Measurements from ENCODE around the gene CIROP. TPM values are rescaled to one million over a fixed set of nuclear protein-coding genes. Genes with fewer than 3 reads are reported as not detected.

CIROP gene
- total RNA-seq, 4 donors from 2014 or later = 0.38 TPM; not detected in 3

- DNase-seq = no peak
These were observed 659 bp downstream of the CIROP start for GRCh38 chr14:23104070-23104590.

GRCh38 chr14:23103581-23103980, 1.2 kb downstream of the CIROP start:
- intact Hi-C loops (cut with DNase I) = no loop called here

More at GRCh38 chr14:23104070-23104590, 659 bp downstream of the CIROP start:
- H3K9me3 ChIP-seq = no peaks in the 10 kb centered on the region
- H3K36me3 ChIP-seq = peaks cover 0 to 4% (median 0%) of the 10 kb centered on the region in 3 donors
- TF ChIP-seq CTCF (IDR thresholded peaks at IDR 0.05) (no peak), POLR2A (IDR thresholded peaks at IDR 0.05) (no peak)
- no peak overlapping the region for H3K4me3 ChIP-seq
- no peaks in the 10 kb centered on the region for H3K4me1 ChIP-seq
- no peak overlapping the region for H3K27ac ChIP-seq
- intact Hi-C loops (cut with DNase I) = no loop called here
- H3K27me3 ChIP-seq = no peaks in the 10 kb centered on the region
- WGBS, 2 donors = 78 to 86% methylated on average over 6 of the region's 6 CpGs

GRCh38 chr14:23102801-23103200, 2.0 kb downstream of the CIROP start:
- intact Hi-C loops (cut with DNase I) = no loop called here
- DNase-seq = no peak

More at GRCh38 chr14:23103581-23103980, 1.2 kb downstream of the CIROP start:
- WGBS, 2 donors = 81 to 92% methylated on average over 4 of the region's 4 CpGs
- H3K36me3 ChIP-seq = peaks cover 0 to 10% (median 0%) of the 10 kb centered on the region in 3 donors
- no peaks in the 10 kb centered on the region for H3K4me1 ChIP-seq
- TF ChIP-seq CTCF (IDR thresholded peaks at IDR 0.05) (no peak), POLR2A (IDR thresholded peaks at IDR 0.05) (no peak)
- H3K4me3 ChIP-seq = no peak overlapping the region
- H3K9me3 ChIP-seq = no peaks in the 10 kb centered on the region
- H3K27ac ChIP-seq = no peak overlapping the region
- no peak for DNase-seq
- H3K27me3 ChIP-seq = no peaks in the 10 kb centered on the region

GRCh38 chr14:23101986-23102625, 2.7 kb downstream of the CIROP start:
- Histone ChIP-seq H3K27me3 (no peaks in the 10 kb centered on the region), H3K4me1 (peaks cover 3 to 10% (median 4%) of the 10 kb centered on the region in 3 donors), H3K9me3 (no peaks in the 10 kb centered on the region), H3K27ac (no peak overlapping the region), H3K4me3 (no peak overlapping the region), H3K36me3 (peaks cover 0 to 21% (median 7%) of the 10 kb centered on the region in 3 donors)
- TF ChIP-seq POLR2A (IDR thresholded peaks at IDR 0.05) = no peak
- DNase-seq = no peak
- WGBS, 2 donors = 62 to 70% methylated on average over 5 to 7 of the region's 10 CpGs
- intact Hi-C loops (cut with DNase I) = no loop called here

More at GRCh38 chr14:23102801-23103200, 2.0 kb downstream of the CIROP start:
- Histone ChIP-seq H3K27ac (no peak overlapping the region), H3K36me3 (peaks cover 0 to 18% (median 6%) of the 10 kb centered on the region in 3 donors), H3K27me3 (no peaks in the 10 kb centered on the region), H3K9me3 (no peaks in the 10 kb centered on the region), H3K4me1 (peaks cover 0 to 3% (median 2%) of the 10 kb centered on the region in 3 donors), H3K4me3 (no peak overlapping the region)
- WGBS, 2 donors = 74 to 100% methylated on average over 2 of the region's 2 CpGs
- TF ChIP-seq POLR2A (IDR thresholded peaks at IDR 0.05) (no peak), CTCF (IDR thresholded peaks at IDR 0.05) (no peak)

- DNase-seq = no peak
- Histone ChIP-seq H3K9me3 (no peaks in the 10 kb centered on the region), H3K27me3 (no peaks in the 10 kb centered on the region), H3K27ac (no peak overlapping the region), H3K4me3 (no peak overlapping the region), H3K4me1 (peaks cover 8 to 17% (median 10%) of the 10 kb centered on the region in 3 donors), H3K36me3 (peaks cover 0 to 21% (median 7%) of the 10 kb centered on the region in 3 donors)
- 72 to 84% methylated on average over 5 of the region's 6 CpGs for WGBS, 2 donors
- no peak for TF ChIP-seq POLR2A (IDR thresholded peaks at IDR 0.05)
- intact Hi-C loops (cut with DNase I) = no loop called here
These were observed 3.4 kb downstream of the CIROP start for GRCh38 chr14:23101213-23101970.
